GM18873 (cell line): ENCODE results near the gene TMPRSS4.

ENCODE experiments used
- ATAC-seq: cut with Tn5 transposase; IDR thresholded peaks from one replicate; pipeline ENCODE4 v1.9.1; 2021; ENCODE audit warnings: mild to moderate bottlenecking, moderate library complexity, moderate number of reproducible peaks; ENCODE audit not compliant: unreplicated experiment, low FRiP score

TMPRSS4 gene

GRCh38 chr11:118169300-118170140, 92.6 kb downstream of the TMPRSS4 start:
- no peak for ATAC-seq

GRCh38 chr11:118170231-118170630, 93.4 kb downstream of the TMPRSS4 start:
- no peak for ATAC-seq

- no peak for ATAC-seq
These were observed 94.0 kb downstream of the TMPRSS4 start for GRCh38 chr11:118170882-118171268.
